Measurements from ENCODE around the gene GPHN. TPM values are rescaled to one million over a fixed set of nuclear protein-coding genes. Genes with fewer than 3 reads are reported as not detected.

Gene GPHN
- total RNA-seq, 4 donors from 2014 or later, result 9.1 to 21.1 (median 15.9) TPM

- H3K36me3 ChIP-seq, result no peaks in the 10 kb centered on the region
- H3K27ac ChIP-seq (replicated peaks in 1 of 4), result no peak overlapping the region
- WGBS, result 72% methylated on average over 2 of the region's 2 CpGs
- no peaks in the 10 kb centered on the region for H3K9me3 ChIP-seq
- H3K27me3 ChIP-seq, result no peaks in the 10 kb centered on the region
- H3K4me1 ChIP-seq, result peaks cover 0 to 10% (median 0%) of the 10 kb centered on the region in 4 donors
- no peak overlapping the region for H3K4me3 ChIP-seq
- no peak for DNase-seq (ENCODE audit: extremely low spot score)
- intact Hi-C loops (cut with DNase I), result no loop called here
- TF ChIP-seq POLR2AphosphoS5 (IDR thresholded peaks at IDR 0.05) (no peak), POLR2A (IDR thresholded peaks at IDR 0.05; ENCODE audit: low read depth) (no peak), EP300 (IDR thresholded peaks at IDR 0.05) (no peak), CTCF (IDR thresholded peaks at IDR 0.05) (no peak)
Observed at GRCh38 chr14:66482873-66483272, 25.1 kb upstream of the GPHN start.

- no peaks in the 10 kb centered on the region for H3K9me3 ChIP-seq
- no peak overlapping the region for H3K27ac ChIP-seq (replicated peaks in 1 of 4)
- peaks cover 0 to 10% (median 0%) of the 10 kb centered on the region in 4 donors for H3K4me1 ChIP-seq
- no peak overlapping the region for H3K4me3 ChIP-seq
- WGBS, result 30% methylated on average over 1 of the region's 1 CpG
- no peaks in the 10 kb centered on the region for H3K36me3 ChIP-seq
- TF ChIP-seq CTCF (IDR thresholded peaks at IDR 0.05) (no peak), POLR2AphosphoS5 (IDR thresholded peaks at IDR 0.05) (no peak), POLR2A (IDR thresholded peaks at IDR 0.05; ENCODE audit: low read depth) (no peak), EP300 (IDR thresholded peaks at IDR 0.05) (no peak)
- no peaks in the 10 kb centered on the region for H3K27me3 ChIP-seq
- intact Hi-C loops (cut with DNase I), result no loop called here
- DNase-seq (ENCODE audit: extremely low spot score), result no peak
Observed at GRCh38 chr14:66483322-66483721, 24.6 kb upstream of the GPHN start.

GRCh38 chr14:66485029-66485428, 22.9 kb upstream of the GPHN start:
- no peaks in the 10 kb centered on the region for H3K9me3 ChIP-seq
- 57% methylated on average over 3 of the region's 3 CpGs for WGBS
- H3K27ac ChIP-seq (replicated peaks in 1 of 4), result no peak overlapping the region
- H3K4me3 ChIP-seq, result no peak overlapping the region
- intact Hi-C loops (cut with DNase I), result no loop called here
- peaks cover 0 to 10% (median 0%) of the 10 kb centered on the region in 4 donors for H3K4me1 ChIP-seq
- no peaks in the 10 kb centered on the region for H3K27me3 ChIP-seq
- no peak for DNase-seq (ENCODE audit: extremely low spot score)
- no peaks in the 10 kb centered on the region for H3K36me3 ChIP-seq
- no peak for TF ChIP-seq CTCF (IDR thresholded peaks at IDR 0.05)
- no peak for TF ChIP-seq EP300 (IDR thresholded peaks at IDR 0.05)
- TF ChIP-seq POLR2A (IDR thresholded peaks at IDR 0.05; ENCODE audit: low read depth), result no peak
- TF ChIP-seq POLR2AphosphoS5 (IDR thresholded peaks at IDR 0.05), result no peak

- no peaks in the 10 kb centered on the region for H3K36me3 ChIP-seq
- no peak for DNase-seq (ENCODE audit: extremely low spot score)
- TF ChIP-seq POLR2AphosphoS5 (IDR thresholded peaks at IDR 0.05), result no peak
- no peak for TF ChIP-seq POLR2A (IDR thresholded peaks at IDR 0.05; ENCODE audit: low read depth)
- H3K27ac ChIP-seq (replicated peaks in 1 of 4), result no peak within 1 kb of the TSS
- H3K4me3 ChIP-seq, result no peak within 1 kb of the TSS
- WGBS, result 94% methylated on average over 2 of the region's 2 CpGs
- H3K27me3 ChIP-seq, result no peaks in the 10 kb centered on the region
- H3K9me3 ChIP-seq, result no peaks in the 10 kb centered on the region
- intact Hi-C loops (cut with DNase I), result no loop called here
- H3K4me1 ChIP-seq, result peaks cover 0 to 10% (median 0%) of the 10 kb centered on the region in 4 donors
Observed at GRCh38 chr14:66485910-66486421, 22.0 kb upstream of the GPHN start, which contains the start of gene CCDC196. TSS of gene CCDC196 (plus strand) at chr14:66486371. CDS start at chr14:66486503, 132 bp downstream.

- no peaks in the 10 kb centered on the region for H3K27me3 ChIP-seq
- H3K27ac ChIP-seq (replicated peaks in 1 of 4), result no peak overlapping the region
- no peak for TF ChIP-seq EP300 (IDR thresholded peaks at IDR 0.05)
- TF ChIP-seq POLR2A (IDR thresholded peaks at IDR 0.05; ENCODE audit: low read depth), result no peak
- no peak for TF ChIP-seq POLR2AphosphoS5 (IDR thresholded peaks at IDR 0.05)
- TF ChIP-seq CTCF (IDR thresholded peaks at IDR 0.05), result no peak
- no peaks in the 10 kb centered on the region for H3K9me3 ChIP-seq
- no peak for DNase-seq (ENCODE audit: extremely low spot score)
- H3K4me1 ChIP-seq, result peaks cover 0 to 10% (median 0%) of the 10 kb centered on the region in 4 donors
- intact Hi-C loops (cut with DNase I), result no loop called here
- H3K4me3 ChIP-seq, result no peak overlapping the region
- WGBS, result 69% methylated on average over 2 of the region's 2 CpGs
- no peaks in the 10 kb centered on the region for H3K36me3 ChIP-seq
Observed at GRCh38 chr14:66487164-66487563, 20.8 kb upstream of the GPHN start.

Data from esophagus muscularis mucosa (tissue), 4 donors.